ENCODE results near the gene FAM72B.
"Not testable (repeated sequence)": the region's sequence is repeated elsewhere in the genome, so short reads cannot be mapped to it uniquely, and the experiment has no call there.

The FAM72B gene

DNA sequence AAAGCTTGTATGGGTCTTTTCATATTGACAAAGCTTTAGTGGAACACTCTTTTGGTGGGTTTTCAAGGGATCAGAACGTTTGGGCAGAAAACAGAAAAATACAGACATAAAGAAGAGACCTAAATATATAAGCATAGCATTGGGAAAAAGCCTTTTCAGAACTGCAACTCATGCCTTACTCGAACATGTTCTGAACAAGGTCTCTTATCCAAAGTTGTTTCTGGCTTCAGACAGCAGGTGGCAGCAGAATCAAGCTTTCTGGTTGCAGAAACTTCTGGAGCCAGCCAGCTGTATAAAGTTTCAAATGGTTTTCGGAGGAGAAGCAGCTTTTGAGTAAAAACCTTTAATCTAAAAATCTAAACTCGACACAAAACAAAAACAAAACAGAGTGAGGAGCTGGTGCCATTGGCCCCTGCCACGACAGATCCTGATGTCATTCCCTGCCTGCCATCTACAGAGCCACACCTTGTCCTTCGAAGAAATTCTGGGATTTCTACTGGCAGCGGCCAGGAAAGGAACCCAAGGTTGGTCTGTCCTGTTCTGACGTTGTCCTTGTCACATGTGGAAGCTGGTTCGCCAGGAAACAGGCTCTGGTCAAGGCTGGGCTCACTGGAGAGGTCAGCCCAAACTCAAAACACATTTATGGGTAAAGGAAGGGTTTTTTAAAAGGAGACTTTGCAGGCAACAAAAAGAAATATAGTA lies 35.5 kb downstream of the FAM72B start:
- DNase-seq: not testable (repeated sequence)

DNA sequence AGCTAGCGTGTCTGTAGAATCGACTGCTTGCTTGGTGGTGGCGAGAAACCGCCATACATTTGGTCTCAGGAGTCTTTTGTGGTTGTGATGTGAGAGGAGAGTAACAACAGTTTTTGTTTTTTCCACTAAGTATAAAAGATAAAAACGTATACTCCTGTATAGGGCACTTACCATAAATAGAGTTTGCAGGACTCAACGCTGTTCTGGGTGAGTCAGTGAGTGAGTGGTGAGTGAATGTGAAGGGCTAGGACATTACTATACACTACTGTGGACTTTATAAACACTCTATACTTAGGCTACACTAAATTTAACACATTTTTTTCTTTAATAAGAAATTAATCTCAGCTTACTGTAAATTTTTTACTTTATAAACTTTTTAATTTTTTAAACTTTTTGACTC lies 43.7 kb downstream of the FAM72B start:
- not testable (repeated sequence) for DNase-seq

DNA sequence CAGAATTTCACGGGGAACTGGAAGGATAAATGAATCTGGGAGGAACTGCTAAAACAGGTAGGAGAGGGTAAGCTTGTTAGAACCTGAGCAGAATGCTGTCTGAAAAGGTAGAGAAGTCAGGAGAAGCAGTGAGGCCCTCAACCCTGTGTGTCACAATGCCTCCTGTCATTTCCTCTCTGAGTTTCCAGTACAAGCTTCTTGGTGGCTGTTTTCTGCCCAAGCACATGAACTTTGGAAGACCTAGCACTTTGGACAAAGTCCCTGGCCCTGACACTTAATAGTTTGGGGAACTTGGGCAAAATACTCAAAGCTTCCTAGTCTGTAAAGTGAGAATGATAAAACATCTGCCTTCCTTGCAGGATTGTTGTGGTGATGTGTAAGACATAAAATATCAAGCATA lies 52.6 kb downstream of the FAM72B start:
- DNase-seq: not testable (repeated sequence)

DNA sequence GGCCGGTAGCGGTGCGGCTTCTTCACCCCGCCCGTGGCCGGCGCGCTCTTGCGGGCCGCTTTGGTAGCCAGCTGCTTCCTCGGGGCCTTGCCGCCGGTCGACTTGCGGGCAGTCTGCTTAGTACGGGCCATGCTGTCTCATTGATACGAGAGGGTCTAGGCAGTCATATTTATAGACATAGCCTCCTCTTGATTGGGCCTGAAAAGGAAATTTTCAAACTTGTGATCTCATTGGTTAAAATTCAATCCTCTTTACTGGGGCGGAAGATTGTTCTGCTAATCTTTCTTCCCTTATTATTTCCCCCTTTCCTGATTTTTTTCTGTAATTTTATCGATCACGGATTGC lies 65.7 kb downstream of the FAM72B start:
- DNase-seq: not testable (repeated sequence)
